ENCODE measurements around the gene ALOXE3. TPM values are rescaled to one million over a fixed set of nuclear protein-coding genes. Genes with fewer than 3 reads are reported as not detected.

Gene ALOXE3
- total and polyA plus RNA-seq, 12 donors: not detected

- no peaks in the 10 kb centered on the region for H3K4me1 ChIP-seq (replicated peaks in 1 of 2)
- no peaks in the 10 kb centered on the region for H3K36me3 ChIP-seq (replicated peaks in 1 of 2)
- no peak overlapping the region for H3K4me3 ChIP-seq
- DNase-seq: no peak
- H3K27ac ChIP-seq: no peak overlapping the region
- 43 to 56% (median 46%) methylated on average over 4 to 6 of the region's 6 CpGs for WGBS, 4 donors
- TF ChIP-seq POLR2A (IDR thresholded peaks at IDR 0.05) (no peak), CTCF (IDR thresholded peaks at IDR 0.05) (no peak)
- no peaks in the 10 kb centered on the region for H3K9me3 ChIP-seq (replicated peaks in 1 of 3)
- intact Hi-C loops (cut with DNase I): no loop called here
- peaks cover 14% of the 10 kb centered on the region for H3K27me3 ChIP-seq
Observed at GRCh38 chr17:8064561-8065019, 53.7 kb downstream of the ALOXE3 start.

- WGBS, 4 donors: 14 to 16% (median 15%) methylated on average over 16 to 28 of the region's 28 CpGs
- intact Hi-C loops (cut with DNase I): no loop called here
- DNase-seq: no peak
- Histone ChIP-seq H3K27me3 (peaks cover 14% of the 10 kb centered on the region), H3K4me1 (replicated peaks in 1 of 2) (no peaks in the 10 kb centered on the region), H3K4me3 (no peak overlapping the region), H3K36me3 (replicated peaks in 1 of 2) (no peaks in the 10 kb centered on the region), H3K9me3 (replicated peaks in 1 of 3) (no peaks in the 10 kb centered on the region), H3K27ac (no peak overlapping the region)
- TF ChIP-seq POLR2A (IDR thresholded peaks at IDR 0.05): no peak
- no peak for TF ChIP-seq CTCF (IDR thresholded peaks at IDR 0.05)
Observed at GRCh38 chr17:8063761-8064534, 54.4 kb downstream of the ALOXE3 start.

- no peak for DNase-seq
- intact Hi-C loops (cut with DNase I): no loop called here
- WGBS, 4 donors: 12 to 20% (median 18%) methylated on average over 15 of the region's 15 CpGs
Observed at GRCh38 chr17:8062807-8063483, 55.4 kb downstream of the ALOXE3 start.

More at GRCh38 chr17:8062807-8063483, 55.4 kb downstream of the ALOXE3 start:
- no peaks in the 10 kb centered on the region for H3K9me3 ChIP-seq (replicated peaks in 1 of 3)
- peak overlapping the region in 1 of 4 donors; percentile 32 for H3K4me3 ChIP-seq
- H3K27ac ChIP-seq: peak overlapping the region in 1 of 5 donors; percentile 60
- TF ChIP-seq POLR2A (IDR thresholded peaks at IDR 0.05): no peak
- no peak for TF ChIP-seq CTCF (IDR thresholded peaks at IDR 0.05)
- no peaks in the 10 kb centered on the region for H3K4me1 ChIP-seq (replicated peaks in 1 of 2)
- H3K36me3 ChIP-seq (replicated peaks in 1 of 2): no peaks in the 10 kb centered on the region
- peaks cover 14% of the 10 kb centered on the region for H3K27me3 ChIP-seq
